Germinal center (tissue), 1 donor: ENCODE measurements around the gene ST7.
A peak's percentile ranks its signal among the peaks of the same experiment; 100 is the strongest.
"Not testable (repeated sequence)": the region's sequence is repeated elsewhere in the genome, so short reads cannot be mapped to it uniquely, and the experiment has no call there.

Experiments used
- DNase-seq: peaks from one replicate; pipeline ENCODE4 v3.0.0; 2012; ENCODE audit warnings: mixed read lengths, low spot score

Gene ST7

GRCh38 chr7:116950889-116951351 lies 2.4 kb upstream of the ST7 start:
- no peak for DNase-seq

GRCh38 chr7:116951366-116952292 lies 1.7 kb upstream of the ST7 start:
- DNase-seq, result no peak

GRCh38 chr7:116952635-116953371 lies 498 bp upstream of the ST7 start:
- DNase-seq, result no peak

DNA sequence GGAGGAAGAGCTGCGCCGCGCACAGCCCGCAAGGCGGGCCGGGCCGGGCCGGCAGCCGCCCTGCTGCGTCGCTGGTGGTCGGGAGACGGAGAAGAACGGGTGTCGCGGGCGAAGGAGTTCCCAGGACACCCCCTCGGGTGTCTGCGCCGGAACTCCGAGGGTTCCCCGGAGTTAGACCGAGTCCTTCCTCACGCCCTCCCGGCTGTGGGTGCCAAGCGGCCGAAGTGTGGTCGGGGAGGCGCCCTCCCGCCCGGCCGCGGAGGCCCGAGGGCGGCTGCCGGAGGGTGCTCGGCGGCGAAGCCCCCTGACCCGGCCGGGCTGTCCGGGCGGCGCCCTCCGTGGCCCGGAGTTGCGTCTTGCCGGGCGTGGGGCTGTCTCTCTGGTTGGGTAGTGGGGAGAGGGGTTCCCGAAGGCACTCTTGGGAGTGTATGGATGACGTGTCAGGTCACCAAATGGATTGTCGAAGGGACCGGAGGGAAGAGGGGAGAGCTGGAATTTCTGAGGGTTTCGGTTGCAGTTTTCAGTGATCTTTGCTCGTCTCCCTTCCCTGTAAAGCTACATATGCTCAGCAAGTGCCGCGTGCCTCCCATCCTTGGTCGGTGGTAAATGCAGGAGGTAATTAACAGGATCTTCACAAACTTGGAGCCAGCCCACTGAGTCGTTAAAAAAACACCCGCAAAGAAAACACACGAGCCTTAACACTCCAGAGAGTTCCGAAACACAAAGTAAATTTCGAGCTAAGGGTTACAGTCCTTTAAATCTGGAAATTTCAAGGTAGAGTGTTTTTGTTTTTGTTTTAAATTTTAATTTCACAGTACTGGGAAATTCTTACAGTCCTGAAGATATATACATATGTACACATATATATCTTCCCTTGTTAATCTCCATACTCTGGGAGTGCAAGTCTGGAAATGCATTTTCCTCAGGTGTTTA lies 871 bp downstream of the ST7 start:
- peak; percentile 26 for DNase-seq

GRCh38 chr7:116955340-116955739 lies 2.0 kb downstream of the ST7 start:
- DNase-seq, result no peak

- DNase-seq, result no peak
Measured at GRCh38 chr7:116955801-116956476, 2.6 kb downstream of the ST7 start.

GRCh38 chr7:116956477-116956804 lies 3.1 kb downstream of the ST7 start:
- DNase-seq, result no peak

DNA sequence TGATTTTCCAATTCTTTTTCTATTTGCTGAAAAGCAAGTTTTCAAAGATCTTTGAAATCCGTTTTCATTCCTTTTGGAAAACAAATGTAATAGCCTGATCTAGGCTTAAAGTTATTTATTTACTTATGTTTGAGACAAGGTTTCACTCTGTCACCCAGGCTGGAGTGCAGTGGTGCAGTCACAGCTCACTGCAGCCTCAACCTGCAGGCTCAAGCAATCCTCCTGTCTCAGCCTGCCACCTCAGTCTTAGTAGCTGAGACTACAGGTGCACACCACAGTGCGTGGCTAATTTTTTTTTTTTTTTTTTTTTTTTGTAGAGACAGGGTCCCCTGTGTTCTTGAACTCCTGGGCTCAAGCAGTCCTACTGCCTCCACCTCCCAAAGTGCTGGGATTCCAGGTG lies 4.6 kb downstream of the ST7 start:
- DNase-seq, result no peak

DNA sequence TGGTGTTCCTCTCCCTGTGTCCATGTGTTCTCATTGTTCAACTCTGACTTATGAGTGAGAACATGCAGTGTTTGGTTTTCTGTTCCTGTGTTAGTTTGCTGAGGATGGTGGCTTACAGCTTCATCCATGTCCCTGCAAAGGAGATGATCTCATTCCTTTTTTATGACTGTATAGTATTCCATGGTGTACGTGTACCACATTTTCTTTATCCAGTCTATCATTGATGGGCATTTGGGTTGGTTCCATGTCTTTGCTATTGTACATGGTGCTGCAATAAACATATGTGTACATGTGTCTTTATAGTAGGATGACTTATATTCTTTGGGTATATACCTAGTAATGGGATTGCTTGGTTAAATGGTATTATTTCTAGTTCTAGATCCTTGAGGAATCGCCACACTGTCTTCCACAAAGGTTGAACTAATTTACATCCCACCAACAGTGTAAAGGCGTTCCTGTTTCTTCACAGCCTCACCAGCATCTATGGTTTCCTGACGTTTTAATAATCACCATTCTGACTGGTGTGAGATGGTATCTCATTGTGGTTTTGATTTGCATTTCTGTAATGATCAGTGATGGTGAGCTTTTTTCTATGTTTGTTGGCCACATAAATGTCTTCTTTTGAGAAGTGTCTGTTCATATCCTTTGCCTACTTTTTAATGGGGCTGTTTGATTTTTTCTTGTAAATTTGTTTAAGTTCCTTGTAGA lies 8.8 kb downstream of the ST7 start:
- DNase-seq, result not testable (repeated sequence)

- DNase-seq, result no peak
Measured at GRCh38 chr7:116963234-116963633, 9.9 kb downstream of the ST7 start.

DNA sequence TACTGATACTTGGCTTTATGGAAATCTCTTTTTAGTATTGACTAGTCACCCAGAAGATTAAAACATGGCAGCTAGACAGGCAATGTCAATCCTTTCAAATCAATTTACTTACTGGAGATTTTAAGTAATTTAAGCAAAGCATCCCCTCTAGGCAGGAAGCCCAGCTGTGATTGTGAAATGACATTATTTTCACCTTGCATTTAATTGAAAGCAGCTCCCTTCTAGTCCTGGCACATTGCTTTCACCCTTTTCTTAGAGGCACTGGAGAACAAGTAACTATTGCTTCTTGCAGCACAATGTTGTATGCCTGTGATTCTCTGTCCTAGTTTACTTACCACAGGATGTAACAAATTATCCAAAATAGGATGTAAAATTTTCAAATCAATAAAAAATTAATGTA lies 13.3 kb downstream of the ST7 start:
- no peak for DNase-seq

DNA sequence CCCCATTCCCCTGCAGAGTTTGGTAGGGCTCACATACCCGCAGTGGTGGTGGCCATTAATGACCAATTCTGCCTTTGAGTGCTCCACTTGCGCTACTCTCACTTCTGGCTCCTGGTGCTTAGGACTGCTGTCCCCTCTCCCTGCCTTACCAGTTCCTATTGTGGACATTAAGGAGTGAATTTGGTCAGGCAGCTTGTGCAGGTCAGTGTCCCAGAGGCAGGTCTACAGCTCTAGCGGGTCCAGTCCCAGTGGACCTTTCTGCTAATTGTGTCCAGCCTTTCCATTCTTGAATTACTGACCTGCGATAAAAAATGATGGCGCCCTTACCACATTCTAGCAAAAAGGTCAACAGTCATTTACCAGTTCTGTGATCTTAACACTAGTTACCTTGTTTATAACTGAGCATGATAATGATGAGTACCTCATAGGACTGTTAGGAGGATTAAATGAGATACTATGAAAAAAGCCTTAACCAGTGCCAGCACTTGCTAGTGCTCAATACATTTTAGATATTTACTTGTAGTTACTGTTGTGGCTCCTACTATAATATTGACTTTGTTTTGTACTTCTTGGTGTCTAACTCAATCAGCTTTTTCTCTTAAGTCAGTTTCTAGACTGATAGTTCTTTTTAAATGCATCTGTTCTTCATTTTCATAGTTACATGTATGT lies 14.1 kb downstream of the ST7 start:
- DNase-seq, result no peak

DNA sequence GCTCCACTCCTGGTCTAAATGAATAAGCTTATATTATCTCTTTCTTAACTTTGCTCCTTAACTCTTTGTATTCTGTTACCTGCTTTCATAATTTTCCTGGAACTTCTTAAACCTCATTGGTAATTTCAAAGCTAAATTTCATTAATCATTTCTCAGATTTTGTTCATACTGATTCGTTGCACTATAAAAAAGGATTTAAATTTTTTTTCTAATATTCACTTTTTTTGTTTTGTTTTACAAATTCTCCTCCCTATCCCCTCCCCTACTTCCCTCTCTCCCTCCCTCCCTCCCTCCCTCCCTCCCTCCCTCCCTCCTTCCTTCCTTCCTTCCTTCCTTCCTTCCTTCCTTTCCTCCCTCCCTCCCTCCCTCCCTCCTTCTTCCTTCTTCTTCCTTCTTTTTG lies 14.7 kb downstream of the ST7 start:
- DNase-seq, result no peak

- no peak for DNase-seq
Measured at GRCh38 chr7:116968631-116969030, 15.3 kb downstream of the ST7 start.

DNA sequence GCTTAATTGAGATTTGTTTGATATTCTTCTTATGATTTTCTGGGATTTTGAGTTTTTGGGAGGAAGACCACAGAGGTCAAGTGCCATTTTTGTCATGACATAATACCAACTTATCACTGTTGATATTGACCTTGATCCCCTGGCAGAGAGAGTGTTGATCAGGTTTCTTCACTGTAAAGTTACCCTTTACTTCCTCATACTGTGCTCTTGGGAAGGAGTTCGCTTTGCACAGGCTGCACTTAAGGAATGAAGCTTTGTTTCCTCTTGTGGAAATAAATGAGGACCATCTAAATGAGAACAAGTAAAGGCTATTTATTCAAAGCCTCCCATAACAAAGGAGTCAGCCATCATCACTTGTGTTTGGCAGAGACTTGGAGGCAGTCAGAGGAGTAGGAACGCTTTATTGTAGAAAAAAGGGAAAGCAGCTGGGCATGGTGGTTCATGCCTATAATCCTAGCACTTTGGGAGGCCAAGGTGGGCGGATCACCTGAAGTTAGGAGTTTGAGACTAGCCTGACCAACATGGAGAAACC lies 16.1 kb downstream of the ST7 start:
- no peak for DNase-seq

- DNase-seq, result no peak
Measured at GRCh38 chr7:116970238-116970910, 17.1 kb downstream of the ST7 start.

DNA sequence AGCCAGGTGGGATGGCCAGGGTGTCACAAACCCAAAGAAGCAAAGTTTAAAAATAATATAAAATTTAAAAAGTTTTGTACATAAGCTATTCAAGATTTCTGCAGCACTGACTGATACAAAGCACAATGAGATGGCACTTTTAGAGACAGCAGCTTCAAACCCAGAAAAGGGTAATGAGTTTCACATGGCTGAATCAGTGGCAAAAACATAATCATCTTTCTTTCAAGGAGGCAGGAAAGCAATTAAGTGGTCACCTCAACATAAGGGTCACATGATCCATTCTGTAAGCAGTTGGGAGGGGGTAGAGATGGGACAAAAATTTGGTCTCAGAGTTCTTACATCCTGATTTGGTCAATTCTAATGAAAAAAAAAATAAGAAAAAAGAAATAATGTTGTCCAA lies 17.9 kb downstream of the ST7 start:
- not testable (repeated sequence) for DNase-seq

DNA sequence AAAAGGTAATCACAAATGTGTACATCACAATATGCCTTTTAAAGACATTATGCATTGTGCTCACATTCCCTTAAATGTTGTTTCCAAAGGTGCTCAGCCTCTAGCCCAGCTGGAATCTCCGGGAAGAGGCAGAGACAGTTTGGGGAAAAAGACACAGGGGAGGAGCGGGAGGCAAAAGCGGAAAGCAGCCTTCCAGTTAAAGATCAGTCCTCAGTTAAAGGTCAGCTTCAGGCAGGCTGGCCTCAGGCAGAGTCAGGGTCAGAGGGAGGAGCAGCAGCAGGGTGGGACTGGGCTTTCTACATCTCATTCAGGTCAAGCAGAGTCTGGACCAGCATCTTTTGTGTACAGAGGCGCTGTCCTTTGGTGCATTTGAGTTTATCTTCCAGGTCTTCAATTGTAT lies 18.6 kb downstream of the ST7 start:
- no peak for DNase-seq

DNA sequence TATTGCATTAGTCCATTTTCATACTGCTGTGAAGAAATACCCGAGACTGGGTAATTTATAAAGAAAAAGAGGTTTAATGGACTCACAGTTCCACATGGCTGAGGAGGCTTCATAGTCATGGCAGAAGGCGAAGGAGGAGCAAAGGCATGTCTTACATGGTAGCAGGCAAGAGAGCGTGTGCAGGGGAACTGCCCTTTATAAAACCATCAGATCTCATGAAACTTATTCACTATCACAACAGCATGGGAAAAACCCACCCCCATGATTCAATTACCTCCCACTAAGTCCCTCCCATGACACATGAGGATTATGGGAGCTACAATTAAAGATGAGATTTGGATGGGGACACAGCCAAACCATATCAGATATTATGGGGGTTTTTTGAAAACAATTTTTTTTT lies 21.7 kb downstream of the ST7 start:
- DNase-seq, result not testable (repeated sequence)

GRCh38 chr7:116977172-116977571 lies 23.9 kb downstream of the ST7 start:
- DNase-seq, result no peak
